ENCODE results near the gene TNF.

- TF ChIP-seq CTCF (IDR thresholded peaks at IDR 0.05 in 8 of 11, conservative IDR thresholded peaks at IDR 0.05 in 3 of 11), result no peak
- TF ChIP-seq POLR2AphosphoS5 (IDR thresholded peaks at IDR 0.05), result no peak
- TF ChIP-seq POLR2A (IDR thresholded peaks at IDR 0.05), result no peak
Observed at GRCh38 chr6:31592396-31592771, 17.0 kb downstream of the TNF start.
